ENCODE measurements around the gene ARF3.

ARF3 gene

GRCh38 chr12:48957141-48958048 lies at the start of gene ARF3:
TSS of gene ARF3 (minus strand) at chr12:48957487. CDS start at chr12:48941095, 16,392 bp downstream.
- peak; percentile 96 for DNase-seq

- no peak for DNase-seq
These were observed 43.1 kb upstream of the ARF3 start for GRCh38 chr12:49000346-49000745.

GRCh38 chr12:48999371-49000131 lies 42.3 kb upstream of the ARF3 start, which contains the start of gene DDN:
TSS of gene DDN (minus strand) at chr12:48999375. CDS start at chr12:48999287, 88 bp downstream.
- peak; percentile 80 for DNase-seq

- DNase-seq = peak; percentile 68
These were observed 41.4 kb upstream of the ARF3 start for GRCh38 chr12:48998497-48999353.

- peak; percentile 75 for DNase-seq
These were observed 40.6 kb upstream of the ARF3 start for GRCh38 chr12:48997719-48998496.

- DNase-seq = peak; percentile 87
These were observed 39.8 kb upstream of the ARF3 start for GRCh38 chr12:48996794-48997718.

- peak; percentile 79 for DNase-seq
These were observed 38.0 kb upstream of the ARF3 start for GRCh38 chr12:48995086-48995879.

- DNase-seq = no peak
These were observed 37.2 kb upstream of the ARF3 start for GRCh38 chr12:48994224-48995085.

- no peak for DNase-seq
These were observed 36.5 kb upstream of the ARF3 start for GRCh38 chr12:48993787-48994186.

GRCh38 chr12:48991247-48992050 lies 34.2 kb upstream of the ARF3 start:
- DNase-seq = no peak

- DNase-seq = no peak
These were observed 33.3 kb upstream of the ARF3 start for GRCh38 chr12:48990552-48990951.

- peak; percentile 91 for DNase-seq
These were observed 30.9 kb upstream of the ARF3 start for GRCh38 chr12:48988030-48988649.

GRCh38 chr12:48986720-48987291 lies 29.5 kb upstream of the ARF3 start:
- no peak for DNase-seq

- no peak for DNase-seq
These were observed 28.6 kb upstream of the ARF3 start for GRCh38 chr12:48985901-48986300.

- no peak for DNase-seq
These were observed 28.2 kb upstream of the ARF3 start for GRCh38 chr12:48985475-48985897.

GRCh38 chr12:48982397-48983080 lies 25.3 kb upstream of the ARF3 start:
- DNase-seq = no peak

- DNase-seq = no peak
These were observed 24.5 kb upstream of the ARF3 start for GRCh38 chr12:48981757-48982157.

Data from activated effector memory CD4-positive, alpha-beta T cell treated with anti-CD3 and anti-CD28 coated beads, Interleukin-2, amount 50 U/mL, for 16 hours (primary cell).